Heart left ventricle (tissue), 16 donors: Measurements from ENCODE around the gene MDH1. TPM values are rescaled to one million over a fixed set of nuclear protein-coding genes. Genes with fewer than 3 reads are reported as not detected.

ENCODE experiments used
- ATAC-seq, 4 donors: fragments of 200-7000 bp; cut with Tn5 transposase; one replicate each; pipeline ENCODE4 v1.9.1; 2020 to 2022; ENCODE audit warnings: moderate library complexity in 4 of 4, mild to moderate bottlenecking in 3 of 4, moderate number of reproducible peaks in 1 of 4
- DNase-seq, 5 donors: peaks; one replicate each; pipeline ENCODE4 v3.0.0-alpha.2; 2020
- H3K27ac ChIP-seq, 12 donors: fragments of 200-600 bp; sonication (generic) in 4 of 12; one replicate each; pipeline versions ENCODE4 v1.5.0 to v1.8.0; 2016 to 2022; ENCODE audit warnings: mild to moderate bottlenecking in 2 of 12
- H3K27me3 ChIP-seq, 9 donors: fragments of 200-600 bp; sonication (generic) in 2 of 9; one replicate each; pipeline versions ENCODE4 v1.5.1 to v1.8.0; 2016 to 2022; ENCODE audit warnings: mild to moderate bottlenecking in 3 of 9
- H3K36me3 ChIP-seq, 9 donors: fragments of 200-600 bp; sonication (generic) in 2 of 9; one replicate each; pipeline versions ENCODE4 v1.5.0 to v1.8.0; 2018 to 2022; ENCODE audit warnings: mild to moderate bottlenecking in 2 of 9
- H3K4me1 ChIP-seq, 12 donors: fragments of 200-600 bp; sonication (generic) in 4 of 12; one replicate each; pipeline versions ENCODE4 v1.5.0 to v1.8.0; 2016 to 2022; ENCODE audit warnings: mild to moderate bottlenecking in 3 of 12
- H3K4me3 ChIP-seq, 12 donors: fragments of 200-600 bp; sonication (generic) in 4 of 12; one replicate each; pipeline versions ENCODE4 v1.5.0 to v1.8.0; 2017 to 2022; ENCODE audit warnings: mild to moderate bottlenecking in 9 of 12, moderate library complexity in 4 of 12
- H3K9me3 ChIP-seq, 12 donors: fragments of 200-600 bp; sonication (generic) in 4 of 12; one replicate each; pipeline versions ENCODE4 v1.5.0 to v1.8.0; 2016 to 2022; ENCODE audit warnings: mild to moderate bottlenecking in 1 of 12
- POLR2A ChIP-seq, 2 donors: fragments of 450-650 bp; IDR thresholded peaks; one replicate each; pipeline ENCODE4 v1.6.1; 2017; ENCODE audit warnings: antibody characterized with exemption in 2 of 2, mild to moderate bottlenecking in 2 of 2, moderate library complexity in 2 of 2
- whole genome bisulfite sequencing, 4 donors: extraction: QIAGEN DNeasy Blood & Tissue Kit in 2 of 4; methylation state at CpG; one replicate each; pipeline versions ENCODE4 v1.1.5 to v1.1.7; 2013 to 2018; 5-methylcytosine and 5-hydroxymethylcytosine counted together
- intact Hi-C, 10 donors: fragments of 100-400 bp; cut with DNase I; formaldehyde crosslinking; loops; one replicate each; pipeline versions ENCODE4 v1.11.1 to v1.14.2; 2022
- polyA plus RNA-seq, 2 donors: library from polyadenylated mRNA; stranded (reverse); fragments of 200-250 nt; gene quantifications; one replicate each; pipeline ENCODE4 v1.2.3, GENCODE V29; 2013
- total RNA-seq, 9 donors: library from RNA; depleted of rRNA in 2 of 9; stranded (reverse); fragments of >200 nt in 2 of 9; fragmentation: NEBNext Ultra II Directional in 3 of 9; extraction: Animal tissue kit (Norgen Biotek cat#: 25700) in 3 of 9; gene quantifications; one replicate each; pipeline versions ENCODE4 v1.1.0 to v1.2.4, GENCODE V29; 2016 to 2023
- TF ChIP-seq, protein P1 (sequence below), 12 donors: fragments of 200-600 bp; sonication (generic) in 4 of 12; IDR thresholded peaks; one replicate each; pipeline versions ENCODE4 v1.5.0 to v1.8.0; 2018 to 2022; ENCODE audit warnings: antibody characterized with exemption in 12 of 12, mild to moderate bottlenecking in 5 of 12
- donor health status: ischemic (EF 13 %, LVEDD 7.1; RV severe dilation, severe dysfunction).
- donor health status: healthy with polysubstance abuse.
- donor health status: DM: no; HTN: yes; CAD: no.
- donor health status: DM: no; HTN: no; CAD: no.
- donor health status: ischemic (EF 25% LVEDD 6.9; RV normal size, moderate dysfunction).
- donor health status: ischemic (EF 25% LVEDD 5.7; RV mildly dilated, moderate dysfunction).
- donor health status: healthy.
- donor health status: DM: yes; HTN: yes; CAD: no.
- donor health status: ischemic (EF 35%, LVEDD 5.7; RV mildly dilated, moderate dysfunction).
- donor health status: nonischemic (EF 11% LVEDD 7.7; RV severe dilation, severe dysfunction).
- donor health status: DM: yes; HTN: yes; CAD: no.
- donor health status: PGD.
- donor health status: ischemic (EF 29% LVEDD 5.4; RV normal size, mild dysfunction).
- donor health status: nonischemic (EF 23%, LVEDD 6.1; RV moderate dilation, normal function).

The MDH1 gene
- total and polyA plus RNA-seq, 11 donors = 862 to 2,242 (median 1,395) TPM

DNA sequence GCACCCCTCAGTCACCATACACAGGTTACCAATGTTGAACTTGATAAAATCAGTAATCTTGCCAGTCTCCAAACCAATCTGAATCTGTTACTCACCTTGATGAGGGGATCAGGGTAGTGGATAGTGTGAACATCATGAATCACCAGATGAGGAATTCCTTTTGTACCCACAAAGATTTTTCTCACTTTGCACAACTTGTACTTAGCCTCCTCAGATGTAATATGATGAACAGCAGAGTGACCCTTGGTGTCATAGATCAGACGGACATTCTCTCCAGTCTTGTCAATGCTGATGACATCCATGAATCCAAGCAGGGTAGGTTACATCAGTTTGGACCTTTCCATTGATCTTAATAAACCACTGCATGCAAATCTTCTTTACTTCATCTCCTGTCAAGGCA, 54.7 kb downstream of the MDH1 start:
- no peaks in the 10 kb centered on the region for H3K36me3 ChIP-seq
- intact Hi-C loops = no loop called here
- no peaks in the 10 kb centered on the region for H3K27me3 ChIP-seq
- ATAC-seq (no peak), DNase-seq (no peak)
- no peak overlapping the region for H3K27ac ChIP-seq
- H3K4me3 ChIP-seq = no peak overlapping the region
- H3K4me1 ChIP-seq = no peaks in the 10 kb centered on the region
- TF ChIP-seq POLR2A (IDR thresholded peaks at IDR 0.05) = no peak
- TF ChIP-seq, protein P1, sequence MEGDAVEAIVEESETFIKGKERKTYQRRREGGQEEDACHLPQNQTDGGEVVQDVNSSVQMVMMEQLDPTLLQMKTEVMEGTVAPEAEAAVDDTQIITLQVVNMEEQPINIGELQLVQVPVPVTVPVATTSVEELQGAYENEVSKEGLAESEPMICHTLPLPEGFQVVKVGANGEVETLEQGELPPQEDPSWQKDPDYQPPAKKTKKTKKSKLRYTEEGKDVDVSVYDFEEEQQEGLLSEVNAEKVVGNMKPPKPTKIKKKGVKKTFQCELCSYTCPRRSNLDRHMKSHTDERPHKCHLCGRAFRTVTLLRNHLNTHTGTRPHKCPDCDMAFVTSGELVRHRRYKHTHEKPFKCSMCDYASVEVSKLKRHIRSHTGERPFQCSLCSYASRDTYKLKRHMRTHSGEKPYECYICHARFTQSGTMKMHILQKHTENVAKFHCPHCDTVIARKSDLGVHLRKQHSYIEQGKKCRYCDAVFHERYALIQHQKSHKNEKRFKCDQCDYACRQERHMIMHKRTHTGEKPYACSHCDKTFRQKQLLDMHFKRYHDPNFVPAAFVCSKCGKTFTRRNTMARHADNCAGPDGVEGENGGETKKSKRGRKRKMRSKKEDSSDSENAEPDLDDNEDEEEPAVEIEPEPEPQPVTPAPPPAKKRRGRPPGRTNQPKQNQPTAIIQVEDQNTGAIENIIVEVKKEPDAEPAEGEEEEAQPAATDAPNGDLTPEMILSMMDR (IDR thresholded peaks at IDR 0.05) = no peak
- 57 to 100% (median 85%) methylated on average over 1 of the region's 1 CpG for WGBS, 4 donors
- peaks cover 0 to 9% (median 0%) of the 10 kb centered on the region in 12 donors for H3K9me3 ChIP-seq

DNA sequence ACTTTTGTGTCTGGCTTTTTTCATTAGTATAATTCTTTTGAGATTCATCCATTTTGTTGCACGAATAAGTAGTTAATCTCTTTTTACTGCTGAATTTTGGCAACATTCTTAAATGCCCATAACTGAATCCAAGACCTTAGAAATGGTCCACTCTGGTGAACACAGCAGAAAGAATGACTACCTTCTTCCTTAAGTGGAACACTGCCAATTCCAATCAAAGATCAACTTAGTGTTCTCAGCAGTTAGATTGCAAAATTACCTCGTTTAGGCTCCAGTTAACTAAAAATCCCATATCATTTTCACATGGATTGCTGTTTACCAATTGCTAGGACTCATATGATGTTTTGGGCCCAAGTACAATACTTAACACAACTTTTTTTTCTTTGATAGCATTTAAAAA, 59.9 kb downstream of the MDH1 start:
- Histone ChIP-seq H3K36me3 (no peaks in the 10 kb centered on the region), H3K27me3 (no peaks in the 10 kb centered on the region), H3K27ac (no peak overlapping the region), H3K4me3 (no peak overlapping the region), H3K9me3 (peaks cover 0 to 3% (median 0%) of the 10 kb centered on the region in 12 donors), H3K4me1 (no peaks in the 10 kb centered on the region)
- intact Hi-C loops = no loop called here
- no peak for ATAC-seq
- no peak for DNase-seq
- TF ChIP-seq POLR2A (IDR thresholded peaks at IDR 0.05) = no peak
- TF ChIP-seq, protein P1 (IDR thresholded peaks at IDR 0.05) = no peak
- WGBS, 4 donors = 72 to 87% (median 83%) methylated on average over 2 of the region's 2 CpGs

DNA sequence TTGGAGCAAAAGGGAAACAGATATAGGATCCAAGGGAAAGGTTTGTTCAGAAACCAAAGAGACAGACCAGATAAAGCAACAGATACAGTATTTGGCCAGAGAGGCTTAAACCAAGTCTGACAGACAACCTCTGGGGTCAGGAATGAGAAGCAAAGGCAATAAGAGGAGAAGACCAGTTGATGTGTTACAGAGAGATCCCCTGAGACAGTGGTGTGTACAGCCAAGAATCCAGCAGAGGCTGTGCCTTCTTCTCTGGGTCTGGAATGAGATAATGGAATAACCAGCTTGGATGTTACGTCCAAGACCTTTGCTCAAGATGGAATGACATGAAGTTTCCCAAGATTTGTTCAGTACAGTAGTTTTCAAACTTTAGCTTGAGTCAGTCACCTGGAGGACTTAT, 61.1 kb downstream of the MDH1 start:
- ATAC-seq (no peak), DNase-seq (no peak)
- no peak overlapping the region for H3K4me3 ChIP-seq
- no peaks in the 10 kb centered on the region for H3K36me3 ChIP-seq
- no peaks in the 10 kb centered on the region for H3K4me1 ChIP-seq
- H3K27ac ChIP-seq = no peak overlapping the region
- TF ChIP-seq, protein P1 (IDR thresholded peaks at IDR 0.05) = no peak
- TF ChIP-seq POLR2A (IDR thresholded peaks at IDR 0.05) = no peak
- H3K9me3 ChIP-seq = peaks cover 0 to 5% (median 0%) of the 10 kb centered on the region in 12 donors
- no peaks in the 10 kb centered on the region for H3K27me3 ChIP-seq
- 79 to 94% (median 83%) methylated on average over 1 of the region's 1 CpG for WGBS, 4 donors
- intact Hi-C loops = no loop called here

DNA sequence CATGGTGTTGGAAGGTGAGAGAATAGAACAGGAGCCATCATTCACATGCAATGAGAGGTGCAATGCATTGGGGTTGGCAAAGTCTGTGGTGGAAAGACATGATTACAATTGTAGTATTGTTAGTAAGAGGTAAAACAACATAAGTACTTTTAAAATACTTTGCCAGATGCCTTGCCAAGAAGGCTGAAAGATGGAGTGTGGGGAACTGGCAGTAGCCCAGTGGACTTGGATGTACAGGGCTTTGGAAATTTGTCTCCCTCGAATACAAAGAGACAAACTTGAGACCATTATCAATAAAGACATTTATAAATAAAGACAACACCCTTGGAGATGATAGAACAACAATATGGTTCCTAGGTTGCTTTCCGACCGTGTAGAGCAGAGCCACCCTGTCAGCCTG, 62.0 kb downstream of the MDH1 start:
- Histone ChIP-seq H3K36me3 (no peaks in the 10 kb centered on the region), H3K27ac (no peak overlapping the region), H3K9me3 (peaks cover 0 to 5% (median 0%) of the 10 kb centered on the region in 12 donors), H3K27me3 (no peaks in the 10 kb centered on the region), H3K4me3 (no peak overlapping the region), H3K4me1 (no peaks in the 10 kb centered on the region)
- intact Hi-C loops = no loop called here
- no peak for ATAC-seq
- DNase-seq = no peak
- WGBS, 4 donors = 68 to 79% (median 73%) methylated on average over 3 of the region's 3 CpGs
- TF ChIP-seq POLR2A (IDR thresholded peaks at IDR 0.05) = no peak
- TF ChIP-seq, protein P1 (IDR thresholded peaks at IDR 0.05) = no peak
